Glomerular endothelial cell (primary cell): ENCODE data around the gene SPOCK1. TPM values are rescaled to one million over a fixed set of nuclear protein-coding genes. Genes with fewer than 3 reads are reported as not detected.
A peak's percentile ranks its signal among the peaks of the same experiment; 100 is the strongest.

Experiments used
- DNase-seq: peaks from one replicate; pipeline ENCODE4 v3.0.0-alpha.2; 2011; ENCODE audit warnings: low read depth, low spot score; ENCODE audit errors: extremely low read depth
- total RNA-seq: library from RNA; depleted of rRNA; stranded (reverse); fragments of >200 nt; gene quantifications from 2 replicates; pipeline ENCODE4 v1.2.3, GENCODE V29; 2015

SPOCK1 gene
- total RNA-seq, 1 donor from 2014 or later = 24.4 TPM

GRCh38 chr5:137340881-137341280 is 158.2 kb downstream of the SPOCK1 start:
- no peak for DNase-seq

- no peak for DNase-seq
These were observed 162.5 kb downstream of the SPOCK1 start for GRCh38 chr5:137336565-137337120.

- DNase-seq = no peak
These were observed 163.0 kb downstream of the SPOCK1 start for GRCh38 chr5:137336161-137336560.

- DNase-seq = no peak
These were observed 163.6 kb downstream of the SPOCK1 start for GRCh38 chr5:137335493-137335892.

- no peak for DNase-seq
These were observed 165.2 kb downstream of the SPOCK1 start for GRCh38 chr5:137333928-137334327.

GRCh38 chr5:137333475-137333874 is 165.7 kb downstream of the SPOCK1 start:
- DNase-seq = no peak

GRCh38 chr5:137332296-137332695 is 166.8 kb downstream of the SPOCK1 start:
- no peak for DNase-seq

GRCh38 chr5:137329586-137330296 is 169.4 kb downstream of the SPOCK1 start:
- no peak for DNase-seq

- no peak for DNase-seq
These were observed 170.1 kb downstream of the SPOCK1 start for GRCh38 chr5:137328991-137329390.

- DNase-seq = no peak
These were observed 170.7 kb downstream of the SPOCK1 start for GRCh38 chr5:137328463-137328862.

- DNase-seq = no peak
These were observed 173.4 kb downstream of the SPOCK1 start for GRCh38 chr5:137325721-137326120.

- no peak for DNase-seq
These were observed 178.8 kb downstream of the SPOCK1 start for GRCh38 chr5:137320056-137321045.

- no peak for DNase-seq
These were observed 181.1 kb downstream of the SPOCK1 start for GRCh38 chr5:137318027-137318426.

GRCh38 chr5:137316346-137316736 is 182.8 kb downstream of the SPOCK1 start:
- DNase-seq = no peak

GRCh38 chr5:137315534-137316345 is 183.4 kb downstream of the SPOCK1 start:
- no peak for DNase-seq

- DNase-seq = no peak
These were observed 184.0 kb downstream of the SPOCK1 start for GRCh38 chr5:137315109-137315508.

GRCh38 chr5:137313526-137314175 is 185.5 kb downstream of the SPOCK1 start:
- DNase-seq = no peak

- DNase-seq = no peak
These were observed 187.1 kb downstream of the SPOCK1 start for GRCh38 chr5:137312011-137312410.

GRCh38 chr5:137310051-137310730 is 188.9 kb downstream of the SPOCK1 start:
- DNase-seq = peak; percentile 54

- no peak for DNase-seq
These were observed 189.8 kb downstream of the SPOCK1 start for GRCh38 chr5:137309290-137309689.
